HL-60 (cell line): ENCODE results near the gene CTNNA1.
"Not testable (repeated sequence)": the region's sequence is repeated elsewhere in the genome, so short reads cannot be mapped to it uniquely, and the experiment has no call there.

Experiments used
- DNase-seq, 2 experiments: peaks; one replicate each; pipeline ENCODE4 v3.0.0-alpha.2; 2010 to 2020; ENCODE audit warnings: low read depth in 1 of 2, low spot score in 1 of 2
- H3K27ac ChIP-seq: fragments of 250-450 bp; sonication (Bioruptor Pico); replicated peaks from 2 replicates; pipeline ENCODE4 v1.5.1; 2020; ENCODE audit warnings: mild to moderate bottlenecking, moderate library complexity
- H3K27me3 ChIP-seq: fragments of 250-450 bp; sonication (Bioruptor Pico); 2 replicates; pipeline ENCODE4 v1.5.1; 2021; ENCODE audit warnings: mild to moderate bottlenecking, moderate library complexity; ENCODE audit not compliant: insufficient read depth, poor library complexity, severe bottlenecking
- H3K4me3 ChIP-seq: replicated peaks from 2 replicates; pipeline ENCODE4 v1.5.1; 2011; ENCODE audit warnings: mild to moderate bottlenecking, control low read depth, low read length; ENCODE audit not compliant: insufficient read depth
- GABPA ChIP-seq: IDR thresholded peaks from 2 replicates; pipeline ENCODE4 v1.6.1; 2012; ENCODE audit warnings: low read depth
- POLR2AphosphoS5 ChIP-seq: IDR thresholded peaks from 2 replicates; pipeline ENCODE4 v1.6.1; 2012; ENCODE audit warnings: low read depth
- SPI1 ChIP-seq: IDR thresholded peaks from 2 replicates; pipeline ENCODE4 v1.6.1; 2012; ENCODE audit warnings: low read depth, mild to moderate bottlenecking, borderline replicate concordance
- TF ChIP-seq, protein P1 (sequence below): IDR thresholded peaks from one replicate; pipeline ENCODE4 v1.5.1; 2011; ENCODE audit warnings: low read length, control low read depth, inconsistent platforms; ENCODE audit not compliant: insufficient read depth
- TF ChIP-seq, protein P2 (sequence below): IDR thresholded peaks from 2 replicates; pipeline ENCODE4 v1.6.1; 2012; ENCODE audit warnings: low read depth; ENCODE audit not compliant: insufficient replicate concordance

CTNNA1 gene

DNA sequence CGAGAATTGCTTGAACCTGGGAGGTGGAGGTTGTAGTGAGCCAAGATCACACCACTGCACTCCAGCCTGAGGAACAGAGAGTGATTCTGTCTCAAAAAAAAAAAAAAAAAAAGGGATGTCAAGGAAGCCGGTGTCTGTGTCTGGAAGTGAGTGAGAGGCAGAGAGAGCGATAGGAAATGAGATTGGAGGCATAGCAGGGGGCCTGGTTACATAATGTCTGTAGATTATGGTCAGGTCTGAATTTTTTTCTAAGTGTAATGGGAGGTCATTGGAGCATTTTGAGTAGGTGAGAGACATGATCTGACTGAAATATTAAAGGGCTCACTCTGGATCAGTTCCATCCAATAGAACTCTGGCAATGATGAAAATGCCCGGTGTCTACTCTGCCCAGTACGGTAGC is 40.4 kb upstream of the CTNNA1 start:
- H3K27ac ChIP-seq: no peak overlapping the region
- no peak for DNase-seq
- TF ChIP-seq, protein P1, sequence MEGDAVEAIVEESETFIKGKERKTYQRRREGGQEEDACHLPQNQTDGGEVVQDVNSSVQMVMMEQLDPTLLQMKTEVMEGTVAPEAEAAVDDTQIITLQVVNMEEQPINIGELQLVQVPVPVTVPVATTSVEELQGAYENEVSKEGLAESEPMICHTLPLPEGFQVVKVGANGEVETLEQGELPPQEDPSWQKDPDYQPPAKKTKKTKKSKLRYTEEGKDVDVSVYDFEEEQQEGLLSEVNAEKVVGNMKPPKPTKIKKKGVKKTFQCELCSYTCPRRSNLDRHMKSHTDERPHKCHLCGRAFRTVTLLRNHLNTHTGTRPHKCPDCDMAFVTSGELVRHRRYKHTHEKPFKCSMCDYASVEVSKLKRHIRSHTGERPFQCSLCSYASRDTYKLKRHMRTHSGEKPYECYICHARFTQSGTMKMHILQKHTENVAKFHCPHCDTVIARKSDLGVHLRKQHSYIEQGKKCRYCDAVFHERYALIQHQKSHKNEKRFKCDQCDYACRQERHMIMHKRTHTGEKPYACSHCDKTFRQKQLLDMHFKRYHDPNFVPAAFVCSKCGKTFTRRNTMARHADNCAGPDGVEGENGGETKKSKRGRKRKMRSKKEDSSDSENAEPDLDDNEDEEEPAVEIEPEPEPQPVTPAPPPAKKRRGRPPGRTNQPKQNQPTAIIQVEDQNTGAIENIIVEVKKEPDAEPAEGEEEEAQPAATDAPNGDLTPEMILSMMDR: no peak
- TF ChIP-seq POLR2AphosphoS5 (no peak), SPI1 (no peak), GABPA (no peak)
- TF ChIP-seq, protein P2, sequence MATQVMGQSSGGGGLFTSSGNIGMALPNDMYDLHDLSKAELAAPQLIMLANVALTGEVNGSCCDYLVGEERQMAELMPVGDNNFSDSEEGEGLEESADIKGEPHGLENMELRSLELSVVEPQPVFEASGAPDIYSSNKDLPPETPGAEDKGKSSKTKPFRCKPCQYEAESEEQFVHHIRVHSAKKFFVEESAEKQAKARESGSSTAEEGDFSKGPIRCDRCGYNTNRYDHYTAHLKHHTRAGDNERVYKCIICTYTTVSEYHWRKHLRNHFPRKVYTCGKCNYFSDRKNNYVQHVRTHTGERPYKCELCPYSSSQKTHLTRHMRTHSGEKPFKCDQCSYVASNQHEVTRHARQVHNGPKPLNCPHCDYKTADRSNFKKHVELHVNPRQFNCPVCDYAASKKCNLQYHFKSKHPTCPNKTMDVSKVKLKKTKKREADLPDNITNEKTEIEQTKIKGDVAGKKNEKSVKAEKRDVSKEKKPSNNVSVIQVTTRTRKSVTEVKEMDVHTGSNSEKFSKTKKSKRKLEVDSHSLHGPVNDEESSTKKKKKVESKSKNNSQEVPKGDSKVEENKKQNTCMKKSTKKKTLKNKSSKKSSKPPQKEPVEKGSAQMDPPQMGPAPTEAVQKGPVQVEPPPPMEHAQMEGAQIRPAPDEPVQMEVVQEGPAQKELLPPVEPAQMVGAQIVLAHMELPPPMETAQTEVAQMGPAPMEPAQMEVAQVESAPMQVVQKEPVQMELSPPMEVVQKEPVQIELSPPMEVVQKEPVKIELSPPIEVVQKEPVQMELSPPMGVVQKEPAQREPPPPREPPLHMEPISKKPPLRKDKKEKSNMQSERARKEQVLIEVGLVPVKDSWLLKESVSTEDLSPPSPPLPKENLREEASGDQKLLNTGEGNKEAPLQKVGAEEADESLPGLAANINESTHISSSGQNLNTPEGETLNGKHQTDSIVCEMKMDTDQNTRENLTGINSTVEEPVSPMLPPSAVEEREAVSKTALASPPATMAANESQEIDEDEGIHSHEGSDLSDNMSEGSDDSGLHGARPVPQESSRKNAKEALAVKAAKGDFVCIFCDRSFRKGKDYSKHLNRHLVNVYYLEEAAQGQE: no peak
- no peaks in the 10 kb centered on the region for H3K27me3 ChIP-seq
- no peak overlapping the region for H3K4me3 ChIP-seq

- no peak for DNase-seq
- no peaks in the 10 kb centered on the region for H3K27me3 ChIP-seq
- H3K4me3 ChIP-seq: no peak overlapping the region
- H3K27ac ChIP-seq: no peak overlapping the region
- TF ChIP-seq POLR2AphosphoS5 (no peak), SPI1 (no peak), GABPA (no peak)
- TF ChIP-seq, protein P2: no peak
- TF ChIP-seq, protein P1: no peak
Observed at GRCh38 chr5:138713247-138713646, 40.0 kb upstream of the CTNNA1 start.

DNA sequence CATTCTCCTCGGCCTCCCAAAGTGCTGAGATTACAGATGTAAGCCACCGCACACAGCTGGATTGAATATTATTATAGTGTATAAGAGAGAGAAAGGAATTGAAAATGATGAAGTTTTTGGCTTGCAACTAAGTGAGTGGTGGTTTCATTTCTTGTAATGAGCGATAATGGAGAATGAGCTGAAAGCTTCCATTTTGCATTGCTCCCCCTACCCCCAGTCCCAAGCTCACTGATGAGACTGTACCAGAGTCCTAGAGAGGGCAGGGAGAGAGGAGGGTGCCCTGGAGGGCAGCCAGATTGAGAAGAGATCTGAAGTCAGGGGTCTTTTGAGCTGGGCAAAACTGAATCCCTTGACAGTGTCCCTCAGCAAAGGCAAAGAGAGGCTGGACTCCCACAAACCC is 38.5 kb upstream of the CTNNA1 start:
- DNase-seq: no peak
- Histone ChIP-seq H3K4me3 (no peak overlapping the region), H3K27ac (no peak overlapping the region), H3K27me3 (no peaks in the 10 kb centered on the region)
- no peak for TF ChIP-seq SPI1
- TF ChIP-seq, protein P2: no peak
- no peak for TF ChIP-seq POLR2AphosphoS5
- no peak for TF ChIP-seq GABPA
- TF ChIP-seq, protein P1: no peak

- not testable (repeated sequence) for H3K27ac ChIP-seq, DNase-seq, H3K4me3 ChIP-seq, H3K27me3 ChIP-seq
Observed at GRCh38 chr5:138715931-138716432, 37.2 kb upstream of the CTNNA1 start.
